ENCODE measurements around the gene TMEM178B.
"Not testable (repeated sequence)": the region's sequence is repeated elsewhere in the genome, so short reads cannot be mapped to it uniquely, and the experiment has no call there.

DNA sequence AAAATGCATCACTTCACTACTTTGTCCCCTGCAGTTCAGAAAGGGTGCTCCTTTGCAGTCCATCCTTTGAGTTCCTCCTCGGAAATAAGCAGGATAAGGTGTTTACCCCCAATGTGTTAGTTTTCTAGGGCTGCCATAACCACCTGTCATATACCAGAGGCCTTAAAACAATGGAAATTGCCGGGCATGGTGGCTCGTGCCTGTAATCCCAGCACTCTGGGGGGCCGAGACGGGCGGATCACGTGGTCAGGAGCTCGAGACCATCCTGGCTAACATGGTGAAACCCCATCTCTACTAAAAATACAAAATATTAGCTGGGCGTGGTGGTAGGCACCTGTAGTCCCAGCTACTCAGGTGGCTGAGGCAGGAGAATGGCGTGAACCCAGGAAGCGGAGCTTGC is 330.0 kb downstream of the TMEM178B start:
- TF ChIP-seq, protein P1, sequence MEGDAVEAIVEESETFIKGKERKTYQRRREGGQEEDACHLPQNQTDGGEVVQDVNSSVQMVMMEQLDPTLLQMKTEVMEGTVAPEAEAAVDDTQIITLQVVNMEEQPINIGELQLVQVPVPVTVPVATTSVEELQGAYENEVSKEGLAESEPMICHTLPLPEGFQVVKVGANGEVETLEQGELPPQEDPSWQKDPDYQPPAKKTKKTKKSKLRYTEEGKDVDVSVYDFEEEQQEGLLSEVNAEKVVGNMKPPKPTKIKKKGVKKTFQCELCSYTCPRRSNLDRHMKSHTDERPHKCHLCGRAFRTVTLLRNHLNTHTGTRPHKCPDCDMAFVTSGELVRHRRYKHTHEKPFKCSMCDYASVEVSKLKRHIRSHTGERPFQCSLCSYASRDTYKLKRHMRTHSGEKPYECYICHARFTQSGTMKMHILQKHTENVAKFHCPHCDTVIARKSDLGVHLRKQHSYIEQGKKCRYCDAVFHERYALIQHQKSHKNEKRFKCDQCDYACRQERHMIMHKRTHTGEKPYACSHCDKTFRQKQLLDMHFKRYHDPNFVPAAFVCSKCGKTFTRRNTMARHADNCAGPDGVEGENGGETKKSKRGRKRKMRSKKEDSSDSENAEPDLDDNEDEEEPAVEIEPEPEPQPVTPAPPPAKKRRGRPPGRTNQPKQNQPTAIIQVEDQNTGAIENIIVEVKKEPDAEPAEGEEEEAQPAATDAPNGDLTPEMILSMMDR (conservative IDR thresholded peaks at IDR 0.05) = not testable (repeated sequence)
- TF ChIP-seq EZH2 (IDR thresholded peaks at IDR 0.05; ENCODE audit: low read depth) = not testable (repeated sequence)

Data from PC-9 (cell line).